Islet of Langerhans (tissue), 1 donor: Measurements from ENCODE around the gene GNA12.
"Not testable (repeated sequence)": the region's sequence is repeated elsewhere in the genome, so short reads cannot be mapped to it uniquely, and the experiment has no call there.

ENCODE experiments used
- FAIRE-seq: peaks from one replicate; lab custom pipeline; 2011; peaks lifted over from hg19 to GRCh38; lab: Jason Lieb, UNC

GNA12 gene

GRCh38 chr7:2725178-2726105 is 118.7 kb downstream of the GNA12 start:
- no peak for FAIRE-seq

- FAIRE-seq, result no peak
Measured at GRCh38 chr7:2724453-2725177, 119.5 kb downstream of the GNA12 start.

GRCh38 chr7:2724036-2724435 is 120.1 kb downstream of the GNA12 start:
- not testable (repeated sequence) for FAIRE-seq

GRCh38 chr7:2723138-2723850 is 120.8 kb downstream of the GNA12 start:
- no peak for FAIRE-seq

- FAIRE-seq, result no peak
Measured at GRCh38 chr7:2722591-2722990, 121.5 kb downstream of the GNA12 start.

GRCh38 chr7:2721842-2722241 is 122.3 kb downstream of the GNA12 start:
- no peak for FAIRE-seq

GRCh38 chr7:2720024-2720423 is 124.1 kb downstream of the GNA12 start:
- no peak for FAIRE-seq

- FAIRE-seq, result no peak
Measured at GRCh38 chr7:2719007-2719406, 125.1 kb downstream of the GNA12 start.

GRCh38 chr7:2718296-2718965 is 125.7 kb downstream of the GNA12 start:
- no peak for FAIRE-seq

- FAIRE-seq, result no peak
Measured at GRCh38 chr7:2717293-2718261, 126.5 kb downstream of the GNA12 start.

GRCh38 chr7:2716906-2717292 is 127.2 kb downstream of the GNA12 start:
- no peak for FAIRE-seq

- FAIRE-seq, result no peak
Measured at GRCh38 chr7:2716488-2716887, 127.6 kb downstream of the GNA12 start.

GRCh38 chr7:2715341-2716231 is 128.5 kb downstream of the GNA12 start:
- FAIRE-seq, result no peak

- FAIRE-seq, result no peak
Measured at GRCh38 chr7:2714636-2715035, 129.5 kb downstream of the GNA12 start.

GRCh38 chr7:2713978-2714377 is 130.1 kb downstream of the GNA12 start:
- no peak for FAIRE-seq

- FAIRE-seq, result no peak
Measured at GRCh38 chr7:2713370-2713769, 130.7 kb downstream of the GNA12 start.

- FAIRE-seq, result no peak
Measured at GRCh38 chr7:2711895-2712675, 132.0 kb downstream of the GNA12 start.

- FAIRE-seq, result no peak
Measured at GRCh38 chr7:2710901-2711551, 133.1 kb downstream of the GNA12 start.

- FAIRE-seq, result no peak
Measured at GRCh38 chr7:2710286-2710655, 133.8 kb downstream of the GNA12 start.
